ENCODE results near the gene DENR.

GRCh38 chr12:122757568-122757967, 4.9 kb downstream of the DENR start:
- TF ChIP-seq, protein P1, sequence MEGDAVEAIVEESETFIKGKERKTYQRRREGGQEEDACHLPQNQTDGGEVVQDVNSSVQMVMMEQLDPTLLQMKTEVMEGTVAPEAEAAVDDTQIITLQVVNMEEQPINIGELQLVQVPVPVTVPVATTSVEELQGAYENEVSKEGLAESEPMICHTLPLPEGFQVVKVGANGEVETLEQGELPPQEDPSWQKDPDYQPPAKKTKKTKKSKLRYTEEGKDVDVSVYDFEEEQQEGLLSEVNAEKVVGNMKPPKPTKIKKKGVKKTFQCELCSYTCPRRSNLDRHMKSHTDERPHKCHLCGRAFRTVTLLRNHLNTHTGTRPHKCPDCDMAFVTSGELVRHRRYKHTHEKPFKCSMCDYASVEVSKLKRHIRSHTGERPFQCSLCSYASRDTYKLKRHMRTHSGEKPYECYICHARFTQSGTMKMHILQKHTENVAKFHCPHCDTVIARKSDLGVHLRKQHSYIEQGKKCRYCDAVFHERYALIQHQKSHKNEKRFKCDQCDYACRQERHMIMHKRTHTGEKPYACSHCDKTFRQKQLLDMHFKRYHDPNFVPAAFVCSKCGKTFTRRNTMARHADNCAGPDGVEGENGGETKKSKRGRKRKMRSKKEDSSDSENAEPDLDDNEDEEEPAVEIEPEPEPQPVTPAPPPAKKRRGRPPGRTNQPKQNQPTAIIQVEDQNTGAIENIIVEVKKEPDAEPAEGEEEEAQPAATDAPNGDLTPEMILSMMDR (IDR thresholded peaks at IDR 0.05; ENCODE audit: insufficient read depth, low read length), result no peak
- no peak for TF ChIP-seq REST (IDR thresholded peaks at IDR 0.05; ENCODE audit: insufficient replicate concordance, low read depth)
- no peak for TF ChIP-seq POLR2AphosphoS5 (IDR thresholded peaks at IDR 0.05; ENCODE audit: low read depth)
- no peak for TF ChIP-seq GABPA (IDR thresholded peaks at IDR 0.05; ENCODE audit: low read depth)

Data from HL-60 (cell line).